ENCODE results near the gene SCFD2.

Gene SCFD2

GRCh38 chr4:53014881-53015280, 351.0 kb downstream of the SCFD2 start:
- Histone ChIP-seq H3K4me3 (ENCODE audit: low read depth, low read length) (no peak overlapping the region), H3K9me3 (no peaks in the 10 kb centered on the region), H3K27me3 (no peaks in the 10 kb centered on the region), H3K36me3 (no peaks in the 10 kb centered on the region), H3K4me1 (peaks cover 12% of the 10 kb centered on the region)
- TF ChIP-seq, protein P1, sequence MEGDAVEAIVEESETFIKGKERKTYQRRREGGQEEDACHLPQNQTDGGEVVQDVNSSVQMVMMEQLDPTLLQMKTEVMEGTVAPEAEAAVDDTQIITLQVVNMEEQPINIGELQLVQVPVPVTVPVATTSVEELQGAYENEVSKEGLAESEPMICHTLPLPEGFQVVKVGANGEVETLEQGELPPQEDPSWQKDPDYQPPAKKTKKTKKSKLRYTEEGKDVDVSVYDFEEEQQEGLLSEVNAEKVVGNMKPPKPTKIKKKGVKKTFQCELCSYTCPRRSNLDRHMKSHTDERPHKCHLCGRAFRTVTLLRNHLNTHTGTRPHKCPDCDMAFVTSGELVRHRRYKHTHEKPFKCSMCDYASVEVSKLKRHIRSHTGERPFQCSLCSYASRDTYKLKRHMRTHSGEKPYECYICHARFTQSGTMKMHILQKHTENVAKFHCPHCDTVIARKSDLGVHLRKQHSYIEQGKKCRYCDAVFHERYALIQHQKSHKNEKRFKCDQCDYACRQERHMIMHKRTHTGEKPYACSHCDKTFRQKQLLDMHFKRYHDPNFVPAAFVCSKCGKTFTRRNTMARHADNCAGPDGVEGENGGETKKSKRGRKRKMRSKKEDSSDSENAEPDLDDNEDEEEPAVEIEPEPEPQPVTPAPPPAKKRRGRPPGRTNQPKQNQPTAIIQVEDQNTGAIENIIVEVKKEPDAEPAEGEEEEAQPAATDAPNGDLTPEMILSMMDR (IDR thresholded peaks at IDR 0.05; ENCODE audit: low read depth, low read length), result no peak
- no peak for DNase-seq

DNA sequence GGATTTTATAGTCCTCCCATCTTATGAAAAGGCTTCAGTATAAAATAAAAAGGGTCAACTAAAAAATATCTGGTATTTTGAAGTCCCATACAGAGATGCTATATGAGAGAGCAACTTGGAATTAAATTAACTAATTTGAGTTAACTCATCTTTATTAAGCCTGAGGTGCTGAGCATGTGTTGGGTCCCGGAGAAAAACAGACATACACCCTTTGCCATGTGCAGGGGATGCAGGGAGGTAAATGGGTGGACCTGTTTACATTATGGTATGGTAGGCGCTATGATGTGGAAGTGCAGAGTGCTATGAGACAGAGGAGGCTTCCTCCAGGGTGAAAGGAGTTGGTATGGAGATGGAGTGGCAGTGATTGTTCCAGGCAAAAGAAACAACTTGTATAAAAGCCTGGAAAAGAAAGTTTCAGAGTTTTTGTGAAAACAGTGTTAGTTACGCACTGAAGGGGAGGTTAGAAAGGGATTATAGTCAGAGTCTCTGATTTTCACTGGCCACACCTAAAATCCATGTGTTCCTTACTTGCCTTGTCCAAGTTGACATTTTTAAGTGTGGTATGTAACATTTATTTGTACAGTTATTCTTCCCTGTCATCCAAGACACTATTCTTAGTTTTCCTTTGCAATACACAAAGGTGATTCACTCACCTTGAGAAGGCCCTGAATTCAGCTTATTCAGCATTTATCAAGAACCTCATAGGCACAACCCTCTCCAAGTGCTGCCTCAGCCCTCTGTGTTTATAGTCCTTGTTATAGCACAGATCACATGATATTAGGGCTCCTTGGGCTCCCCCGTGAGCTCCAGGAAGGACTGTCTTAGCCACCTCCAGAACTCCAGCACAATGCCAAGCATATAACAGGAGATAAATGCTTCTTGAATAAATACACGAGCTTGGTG, 351.7 kb downstream of the SCFD2 start:
- H3K4me1 ChIP-seq, result peaks cover 12% of the 10 kb centered on the region
- no peak overlapping the region for H3K4me3 ChIP-seq (ENCODE audit: low read depth, low read length)
- H3K9me3 ChIP-seq, result no peaks in the 10 kb centered on the region
- DNase-seq, result no peak
- H3K27me3 ChIP-seq, result no peaks in the 10 kb centered on the region
- H3K36me3 ChIP-seq, result no peaks in the 10 kb centered on the region
- TF ChIP-seq, protein P1 (IDR thresholded peaks at IDR 0.05; ENCODE audit: low read depth, low read length), result no peak

DNA sequence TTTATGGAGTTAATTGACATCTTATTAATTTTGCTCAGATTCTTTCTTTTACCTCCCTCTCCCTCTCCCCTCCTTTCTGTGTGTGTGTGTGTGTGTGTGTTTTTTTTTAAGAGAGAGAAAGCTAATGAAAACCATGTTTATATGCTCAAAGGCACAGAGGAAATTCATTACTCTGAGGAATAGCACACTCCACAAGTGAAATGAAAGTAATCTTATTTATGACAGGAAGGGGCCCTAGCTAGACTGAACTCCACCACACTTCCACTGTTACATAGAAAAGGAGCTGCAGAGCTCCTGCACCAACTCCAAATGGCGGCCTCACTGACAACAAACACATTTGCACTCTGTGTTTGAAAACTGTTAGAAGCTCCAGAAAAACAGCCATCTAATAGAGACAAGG, 353.1 kb downstream of the SCFD2 start:
- no peaks in the 10 kb centered on the region for H3K9me3 ChIP-seq
- H3K36me3 ChIP-seq, result no peaks in the 10 kb centered on the region
- TF ChIP-seq, protein P1 (IDR thresholded peaks at IDR 0.05; ENCODE audit: low read depth, low read length), result no peak
- H3K4me3 ChIP-seq (ENCODE audit: low read depth, low read length), result no peak overlapping the region
- H3K4me1 ChIP-seq, result peaks cover 12% of the 10 kb centered on the region
- no peak for DNase-seq
- no peaks in the 10 kb centered on the region for H3K27me3 ChIP-seq

DNA sequence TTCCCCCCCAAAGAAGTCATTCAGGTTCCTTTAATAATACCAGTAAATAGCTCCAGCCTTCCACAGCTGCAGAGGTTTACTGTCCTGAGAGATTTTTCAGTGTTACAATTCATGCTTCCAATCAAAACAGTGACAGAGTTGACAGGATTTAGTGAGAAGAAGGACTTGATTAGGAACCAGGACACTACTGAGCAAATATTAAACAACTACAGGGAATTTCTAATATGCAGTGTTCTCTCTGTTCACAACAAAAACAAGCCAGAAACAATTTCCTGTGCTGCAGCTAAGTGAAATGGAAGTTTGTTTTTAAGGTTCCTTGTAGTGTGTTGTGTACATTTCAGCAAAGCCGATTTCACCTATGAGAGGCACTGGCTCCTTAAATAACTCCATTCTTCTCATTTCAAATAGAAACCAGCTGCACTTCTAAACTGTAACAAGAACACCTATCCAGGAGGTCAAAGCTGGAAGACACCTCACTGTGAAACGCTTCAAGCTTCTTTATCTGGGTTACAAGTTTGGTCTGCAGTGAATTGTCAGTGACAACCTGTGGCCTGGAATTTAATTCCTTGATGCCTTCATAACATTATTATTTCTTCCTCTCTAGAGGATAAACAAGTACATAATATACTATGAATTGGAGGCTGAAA, 354.5 kb downstream of the SCFD2 start:
- no peak overlapping the region for H3K4me3 ChIP-seq (ENCODE audit: low read depth, low read length)
- H3K36me3 ChIP-seq, result no peaks in the 10 kb centered on the region
- no peaks in the 10 kb centered on the region for H3K9me3 ChIP-seq
- peaks cover 12% of the 10 kb centered on the region for H3K4me1 ChIP-seq
- TF ChIP-seq, protein P1 (IDR thresholded peaks at IDR 0.05; ENCODE audit: low read depth, low read length), result no peak
- H3K27me3 ChIP-seq, result no peaks in the 10 kb centered on the region
- DNase-seq, result no peak

- TF ChIP-seq, protein P1 (IDR thresholded peaks at IDR 0.05; ENCODE audit: low read depth, low read length), result no peak
- DNase-seq, result no peak
- Histone ChIP-seq H3K9me3 (no peaks in the 10 kb centered on the region), H3K27me3 (no peaks in the 10 kb centered on the region), H3K36me3 (no peaks in the 10 kb centered on the region), H3K4me3 (ENCODE audit: low read depth, low read length) (no peak overlapping the region), H3K4me1 (peaks cover 12% of the 10 kb centered on the region)
These were observed 355.5 kb downstream of the SCFD2 start for GRCh38 chr4:53010318-53010717.

GRCh38 chr4:53009824-53010223, 356.0 kb downstream of the SCFD2 start:
- Histone ChIP-seq H3K36me3 (no peaks in the 10 kb centered on the region), H3K9me3 (no peaks in the 10 kb centered on the region), H3K4me3 (ENCODE audit: low read depth, low read length) (no peak overlapping the region), H3K4me1 (peaks cover 12% of the 10 kb centered on the region), H3K27me3 (no peaks in the 10 kb centered on the region)
- no peak for DNase-seq
- TF ChIP-seq, protein P1 (IDR thresholded peaks at IDR 0.05; ENCODE audit: low read depth, low read length), result no peak
